GM12865 (cell line): Measurements from ENCODE around the gene LCMT2.

Source experiments
- DNase-seq: peaks from one replicate; pipeline ENCODE4 v3.0.0; 2010; ENCODE audit warnings: low read depth
- H3K4me3 ChIP-seq: 2 replicates; pipeline ENCODE4 v1.5.1; 2011; ENCODE audit warnings: mild to moderate bottlenecking, low read depth, low read length, control low read depth
- TF ChIP-seq, protein P1 (sequence below): IDR thresholded peaks from 2 replicates; pipeline ENCODE4 v1.5.1; 2011; ENCODE audit warnings: low read length, control low read depth, low read depth, inconsistent platforms; ENCODE audit not compliant: insufficient read depth; ENCODE audit errors: missing control alignments

Gene LCMT2

DNA sequence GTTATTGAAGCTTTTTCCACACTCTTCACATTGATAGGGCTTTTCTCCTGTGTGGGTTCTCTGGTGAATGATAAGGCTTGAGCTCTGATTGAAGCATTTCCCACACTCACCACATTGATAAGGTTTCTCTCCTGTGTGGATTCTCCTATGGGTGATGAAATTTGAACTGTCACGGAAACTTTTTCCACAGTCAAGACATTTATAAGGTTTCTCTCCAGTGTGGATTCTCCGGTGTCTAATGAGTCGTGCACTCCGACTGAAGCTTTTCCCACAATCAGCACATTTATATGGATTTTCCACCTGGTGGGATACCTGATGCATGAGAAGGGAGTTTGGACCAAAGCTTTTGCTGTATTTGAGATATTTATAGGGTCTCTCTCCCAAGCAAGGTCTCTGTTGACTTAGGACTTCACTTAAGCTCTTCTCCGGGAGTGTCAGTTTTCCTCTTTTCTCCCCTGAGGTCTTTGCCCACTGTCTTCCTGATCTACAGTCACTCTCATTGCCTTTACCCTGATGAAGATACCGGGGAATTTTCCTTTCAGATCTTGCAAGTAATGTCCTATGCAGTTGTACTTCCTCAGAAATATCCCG is 31.0 kb upstream of the LCMT2 start:
- no peak for DNase-seq
- TF ChIP-seq, protein P1, sequence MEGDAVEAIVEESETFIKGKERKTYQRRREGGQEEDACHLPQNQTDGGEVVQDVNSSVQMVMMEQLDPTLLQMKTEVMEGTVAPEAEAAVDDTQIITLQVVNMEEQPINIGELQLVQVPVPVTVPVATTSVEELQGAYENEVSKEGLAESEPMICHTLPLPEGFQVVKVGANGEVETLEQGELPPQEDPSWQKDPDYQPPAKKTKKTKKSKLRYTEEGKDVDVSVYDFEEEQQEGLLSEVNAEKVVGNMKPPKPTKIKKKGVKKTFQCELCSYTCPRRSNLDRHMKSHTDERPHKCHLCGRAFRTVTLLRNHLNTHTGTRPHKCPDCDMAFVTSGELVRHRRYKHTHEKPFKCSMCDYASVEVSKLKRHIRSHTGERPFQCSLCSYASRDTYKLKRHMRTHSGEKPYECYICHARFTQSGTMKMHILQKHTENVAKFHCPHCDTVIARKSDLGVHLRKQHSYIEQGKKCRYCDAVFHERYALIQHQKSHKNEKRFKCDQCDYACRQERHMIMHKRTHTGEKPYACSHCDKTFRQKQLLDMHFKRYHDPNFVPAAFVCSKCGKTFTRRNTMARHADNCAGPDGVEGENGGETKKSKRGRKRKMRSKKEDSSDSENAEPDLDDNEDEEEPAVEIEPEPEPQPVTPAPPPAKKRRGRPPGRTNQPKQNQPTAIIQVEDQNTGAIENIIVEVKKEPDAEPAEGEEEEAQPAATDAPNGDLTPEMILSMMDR: no peak

DNA sequence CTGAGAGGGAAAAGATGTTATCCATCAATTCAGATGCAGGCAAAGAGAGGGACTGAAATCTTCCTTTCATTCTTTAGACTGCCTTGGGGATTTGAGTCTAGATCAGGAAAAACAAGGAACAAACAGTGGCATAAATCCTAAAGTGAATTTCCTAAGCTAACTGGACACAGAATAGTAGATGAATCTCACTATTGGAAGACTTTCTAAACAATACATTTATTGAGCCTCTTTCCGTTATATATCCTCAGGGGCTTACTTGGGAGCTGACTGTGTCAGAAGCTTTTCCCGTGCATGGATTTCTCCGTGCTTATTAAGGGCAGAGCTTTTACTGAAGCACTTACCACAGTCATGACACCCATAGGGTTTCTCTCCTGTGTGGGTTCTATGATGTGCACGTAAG is 30.4 kb upstream of the LCMT2 start:
- no peak overlapping the region for H3K4me3 ChIP-seq
- TF ChIP-seq, protein P1: no peak
- no peak for DNase-seq

More for the DNA sequence above, 31.0 kb upstream of the LCMT2 start:
- H3K4me3 ChIP-seq: no peak overlapping the region

DNA sequence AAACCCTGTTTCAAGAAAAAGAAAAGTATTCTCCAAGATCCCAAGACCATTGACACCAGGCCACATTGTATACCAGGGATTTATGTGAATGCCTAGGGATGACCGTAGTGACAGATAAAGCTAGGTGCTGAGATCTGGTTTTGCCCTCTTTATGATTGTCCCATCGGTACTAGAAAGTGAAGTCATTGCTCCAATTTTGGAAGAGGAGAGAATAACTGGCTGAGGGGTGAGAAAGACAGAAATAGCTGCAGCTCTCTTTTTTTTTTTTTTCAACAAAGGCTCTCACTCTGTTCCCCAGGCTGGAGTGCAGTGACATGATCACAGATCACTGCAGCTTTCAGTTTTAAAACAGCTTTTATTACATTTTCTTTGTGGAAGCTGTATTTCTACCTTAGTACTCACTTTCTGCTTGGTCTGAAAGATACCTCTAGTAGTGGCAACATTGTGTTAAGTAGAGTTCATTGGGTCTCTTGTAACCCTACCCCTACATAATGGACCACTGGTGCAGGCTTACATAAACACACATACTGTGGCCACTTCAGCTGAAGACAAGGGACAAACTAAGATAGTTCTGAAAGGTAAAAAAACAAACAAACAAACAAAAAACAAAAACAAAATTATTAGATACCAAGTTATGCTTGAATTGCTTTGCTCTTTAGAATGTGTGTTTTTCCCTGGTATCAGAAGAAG is 22.5 kb upstream of the LCMT2 start:
- no peak overlapping the region for H3K4me3 ChIP-seq
- TF ChIP-seq, protein P1: no peak
- DNase-seq: no peak

DNA sequence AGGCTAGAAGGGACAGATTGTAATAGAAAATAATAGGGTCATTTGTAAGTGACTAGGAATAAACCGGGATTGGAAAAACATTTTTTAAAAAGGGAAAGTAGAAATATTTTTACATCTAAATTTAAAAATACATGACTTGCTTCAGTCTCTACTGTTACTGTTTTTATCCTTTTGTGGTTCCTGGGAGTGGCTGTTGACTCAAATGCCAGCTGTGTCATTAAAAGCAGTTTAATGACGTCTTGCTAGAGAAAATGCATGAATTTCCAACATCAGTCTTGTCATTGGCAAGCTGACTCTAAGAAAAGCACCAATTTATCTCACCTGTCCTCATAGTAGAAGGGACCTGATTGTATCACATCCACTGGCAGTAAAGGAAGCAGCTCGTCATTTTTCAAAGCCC is 16.7 kb upstream of the LCMT2 start:
- TF ChIP-seq, protein P1: no peak
- no peak for DNase-seq
- H3K4me3 ChIP-seq: no peak overlapping the region

DNA sequence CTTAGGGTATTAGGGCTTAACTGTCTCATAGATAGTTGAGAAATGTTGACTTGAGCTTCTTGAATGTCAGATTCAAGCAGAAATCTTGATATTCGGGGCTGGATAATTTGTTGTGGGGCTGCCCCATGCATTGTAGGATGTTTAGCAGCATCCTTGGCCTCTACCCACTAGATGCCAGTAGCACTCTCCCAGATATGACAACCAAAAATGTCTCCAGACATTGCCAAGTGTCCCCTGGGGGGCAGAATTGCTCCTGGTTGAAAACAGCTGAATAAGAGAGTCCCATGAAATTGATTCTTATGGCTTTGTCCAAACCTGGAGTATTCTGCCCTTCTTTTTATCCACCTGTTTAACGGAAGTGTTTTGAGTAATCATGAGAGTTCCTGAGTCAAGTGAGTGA is 15.9 kb upstream of the LCMT2 start:
- DNase-seq: no peak
- H3K4me3 ChIP-seq: no peak overlapping the region
- TF ChIP-seq, protein P1: no peak

DNA sequence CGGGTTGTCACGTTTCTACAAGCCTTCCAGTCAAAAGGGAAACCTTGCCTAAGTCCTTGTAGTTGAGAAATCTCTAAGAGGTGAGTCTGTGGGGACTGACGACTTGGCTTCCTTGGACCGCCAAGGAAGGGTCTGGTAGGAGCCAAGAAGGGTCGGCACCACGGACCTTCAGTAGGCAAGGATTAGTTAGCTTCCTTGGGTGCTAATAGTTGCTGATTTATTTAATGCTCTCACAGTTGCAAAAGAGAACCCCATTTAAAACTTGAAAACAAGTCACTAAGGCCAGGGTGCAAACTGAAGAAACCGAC is 361 bp upstream of the LCMT2 start:
- DNase-seq: no peak
- peak overlapping the region; percentile 87 for H3K4me3 ChIP-seq
- TF ChIP-seq, protein P1: no peak
